ENCODE measurements around the gene RTTN. TPM values are rescaled to one million over a fixed set of nuclear protein-coding genes. Genes with fewer than 3 reads are reported as not detected.
A peak's percentile ranks its signal among the peaks of the same experiment; 100 is the strongest.

The RTTN gene
- total RNA-seq, 6 experiments from 2014 or later: 7.7 to 15.9 (median 11.7) TPM

DNA sequence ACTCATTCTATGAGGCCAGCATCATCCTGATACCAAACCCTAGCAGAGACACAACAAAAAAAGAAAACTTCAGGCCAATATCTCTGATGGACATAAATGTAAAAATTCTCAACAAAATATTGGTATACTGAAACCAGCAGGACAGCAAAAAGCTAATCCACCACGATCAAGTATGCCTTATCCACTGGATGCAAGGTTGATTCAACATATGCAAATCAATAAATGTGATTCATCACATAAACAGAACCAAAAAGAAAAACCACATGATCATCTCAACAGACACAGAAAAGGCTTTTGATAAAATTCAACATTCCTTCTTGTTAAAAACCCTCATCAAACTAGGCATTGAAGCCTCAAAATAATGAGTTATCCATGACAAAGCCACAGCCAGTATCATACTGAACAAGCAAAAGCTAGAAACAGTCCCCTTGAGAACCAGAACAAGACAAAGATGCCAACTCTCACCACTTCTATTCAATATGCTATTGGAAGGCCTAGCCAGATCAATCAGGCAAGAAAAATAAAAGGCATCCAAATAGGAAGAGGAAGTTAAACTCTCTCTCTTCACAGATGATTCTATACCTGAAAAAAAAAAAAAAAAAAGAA, 45.3 kb downstream of the RTTN start:
- no peak for DNase-seq
- Mint-ChIP-seq H3K4me3 (peak overlapping the region; percentile 55), H3K27me3 (ENCODE audit: insufficient read depth) (no peaks in the 10 kb centered on the region)

DNA sequence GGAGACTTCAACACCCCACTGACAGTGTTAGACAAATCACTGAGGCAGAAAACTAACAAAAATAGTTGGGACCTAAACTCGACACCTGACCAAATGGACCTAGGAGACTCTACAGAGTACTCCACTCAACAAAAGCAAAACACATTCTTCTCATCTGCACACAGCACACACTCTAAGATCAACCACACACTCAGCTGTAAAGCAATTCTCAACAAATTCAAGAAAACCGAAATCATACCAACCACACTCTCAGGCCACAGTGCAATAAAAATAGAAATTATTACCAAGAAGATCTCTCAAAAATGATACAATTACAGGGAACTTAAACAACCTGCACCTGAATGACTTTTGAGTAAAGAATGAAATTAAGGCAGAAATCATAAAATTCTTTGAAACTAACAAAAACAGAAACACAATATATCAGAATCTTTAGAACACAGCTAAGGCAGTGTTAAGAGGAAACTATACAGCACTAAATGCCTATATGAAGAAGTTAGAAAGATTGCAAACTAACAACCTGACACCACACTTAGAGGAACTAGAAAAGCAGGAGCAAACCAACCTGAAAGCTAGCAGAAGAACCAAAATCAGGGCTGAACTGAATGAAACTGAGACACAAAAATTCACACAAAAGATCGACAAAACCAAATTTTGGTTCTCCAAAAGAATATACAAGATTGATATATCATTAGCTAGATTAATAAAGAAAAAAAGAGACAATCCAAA, 46.3 kb downstream of the RTTN start:
- no peak for DNase-seq
- H3K9me3 Mint-ChIP-seq: peaks cover 6% of the 10 kb centered on the region
- H3K27me3 Mint-ChIP-seq (ENCODE audit: insufficient read depth): no peaks in the 10 kb centered on the region
- H3K36me3 Mint-ChIP-seq (ENCODE audit: low read depth): peaks cover 51% of the 10 kb centered on the region
- H3K4me3 Mint-ChIP-seq: peak overlapping the region; percentile 55
- no peak overlapping the region for H3K27ac Mint-ChIP-seq
- peaks cover 62% of the 10 kb centered on the region for H3K4me1 Mint-ChIP-seq (ENCODE audit: low read depth)
- TF ChIP-seq CTCF (IDR thresholded peaks at IDR 0.05): no peak

More for the DNA sequence above, 45.3 kb downstream of the RTTN start:
- Mint-ChIP-seq H3K27ac (peak overlapping the region; percentile 76), H3K4me1 (ENCODE audit: low read depth) (peaks cover 52% of the 10 kb centered on the region), H3K9me3 (peaks cover 6% of the 10 kb centered on the region), H3K36me3 (ENCODE audit: low read depth) (peaks cover 51% of the 10 kb centered on the region)
- no peak for TF ChIP-seq CTCF (IDR thresholded peaks at IDR 0.05)

DNA sequence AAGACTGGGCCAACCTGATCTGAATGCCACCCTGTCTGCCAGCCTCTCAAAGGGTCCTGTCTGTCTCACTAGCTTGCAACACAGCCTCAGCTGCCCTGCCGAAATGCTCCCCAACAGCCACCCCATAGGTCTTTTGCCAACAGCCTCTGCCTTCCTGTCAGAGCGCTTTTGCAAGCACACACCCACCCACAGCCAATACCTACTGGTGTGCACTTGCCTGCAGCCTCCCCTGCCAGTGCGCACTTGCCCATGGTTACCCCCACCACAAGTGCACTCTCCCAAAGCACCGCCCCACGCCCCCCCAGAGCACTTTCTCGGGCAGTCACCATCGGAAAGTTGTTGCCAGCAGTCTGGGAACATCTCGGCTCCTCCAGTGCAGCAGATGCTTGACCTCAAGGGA, 48.6 kb downstream of the RTTN start:
- Mint-ChIP-seq H3K9me3 (peaks cover 6% of the 10 kb centered on the region), H3K27ac (no peak overlapping the region), H3K4me3 (no peak overlapping the region), H3K36me3 (ENCODE audit: low read depth) (peaks cover 41% of the 10 kb centered on the region), H3K27me3 (ENCODE audit: insufficient read depth) (no peaks in the 10 kb centered on the region), H3K4me1 (ENCODE audit: low read depth) (peaks cover 76% of the 10 kb centered on the region)
- TF ChIP-seq CTCF (IDR thresholded peaks at IDR 0.05): no peak
- DNase-seq: no peak

DNA sequence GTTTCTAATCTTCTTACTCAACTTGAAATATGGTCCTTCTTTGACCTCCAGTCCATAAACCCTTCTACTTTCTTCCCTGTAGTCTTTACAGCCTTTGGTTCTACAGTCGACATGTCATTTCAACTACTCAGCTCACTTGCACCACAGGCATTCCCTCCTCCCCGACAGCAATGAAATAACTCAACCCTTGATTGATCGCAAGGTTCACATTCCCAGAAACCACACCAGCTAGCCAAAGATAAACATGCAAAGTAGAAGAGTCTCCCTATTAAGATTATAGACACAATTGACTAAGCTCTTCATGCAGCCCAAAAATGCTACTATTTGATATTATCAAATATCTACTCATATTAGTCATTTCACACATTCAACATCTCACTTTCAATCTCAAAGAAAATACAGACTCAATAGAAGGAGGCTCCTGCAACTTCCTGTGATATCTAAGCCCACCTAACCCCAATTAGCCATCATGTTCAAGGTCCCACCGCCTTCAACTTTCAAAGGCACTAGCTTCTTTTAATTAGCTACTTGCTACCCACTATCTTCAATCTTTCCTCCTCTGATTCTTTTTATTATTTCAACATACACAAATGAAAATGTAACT, 50.8 kb downstream of the RTTN start:
- peak; percentile 92 for DNase-seq
- Mint-ChIP-seq H3K27me3 (ENCODE audit: insufficient read depth) (no peaks in the 10 kb centered on the region), H3K9me3 (peaks cover 6% of the 10 kb centered on the region), H3K4me1 (ENCODE audit: low read depth) (peaks cover 64% of the 10 kb centered on the region), H3K4me3 (peak overlapping the region; percentile 62), H3K36me3 (ENCODE audit: low read depth) (peaks cover 33% of the 10 kb centered on the region), H3K27ac (peak overlapping the region; percentile 70)
- TF ChIP-seq CTCF (IDR thresholded peaks at IDR 0.05): no peak

- DNase-seq: no peak
- Mint-ChIP-seq H3K9me3 (no peaks in the 10 kb centered on the region), H3K36me3 (ENCODE audit: low read depth) (peaks cover 23% of the 10 kb centered on the region), H3K4me3 (no peak overlapping the region), H3K4me1 (ENCODE audit: low read depth) (peaks cover 39% of the 10 kb centered on the region), H3K27ac (no peak overlapping the region), H3K27me3 (ENCODE audit: insufficient read depth) (no peaks in the 10 kb centered on the region)
- no peak for TF ChIP-seq CTCF (IDR thresholded peaks at IDR 0.05)
Observed at GRCh38 chr18:70151614-70152013, 53.9 kb downstream of the RTTN start.

All from HFFc6 (cell line).